Right forelimb (tissue), 1 donor: Measurements from ENCODE around the gene GGTLC2.

Source experiments
- DNase-seq: peaks from one replicate; pipeline ENCODE4 v3.0.0-alpha.2; 2018

Gene GGTLC2

GRCh38 chr22:22692707-22693530 is 48.5 kb downstream of the GGTLC2 start:
- peak; percentile 34 for DNase-seq

GRCh38 chr22:22693531-22693884 is 49.1 kb downstream of the GGTLC2 start:
- DNase-seq = peak; percentile 17

GRCh38 chr22:22694106-22694505 is 49.7 kb downstream of the GGTLC2 start:
- no peak for DNase-seq

DNA sequence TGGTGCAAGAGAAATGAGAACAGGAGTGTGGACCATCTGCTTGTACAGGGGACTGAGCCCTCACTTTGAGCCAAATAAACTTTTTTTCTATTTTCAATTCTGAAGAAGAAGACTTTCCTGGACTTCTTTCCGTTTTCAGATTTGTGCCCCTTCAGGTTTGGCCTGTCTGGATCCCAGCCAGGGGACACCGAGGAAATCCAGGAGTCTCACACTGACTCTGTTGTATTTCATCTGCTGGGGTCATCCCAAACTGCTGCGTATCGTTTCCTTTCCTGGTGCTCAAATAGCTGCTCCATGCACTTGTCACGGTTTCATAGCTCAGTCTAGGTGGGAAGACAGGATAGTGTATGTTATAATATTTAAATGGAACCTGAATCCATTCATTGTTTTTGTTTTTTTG is 51.7 kb downstream of the GGTLC2 start:
- no peak for DNase-seq
